Uterus (tissue), 4 donors: ENCODE measurements around the gene IGF1R. TPM values are rescaled to one million over a fixed set of nuclear protein-coding genes. Genes with fewer than 3 reads are reported as not detected.

Source experiments
- DNase-seq, 2 donors: peaks; one replicate each; pipeline ENCODE4 v3.0.0-alpha.2; 2019 to 2020
- H3K27ac ChIP-seq, 2 donors: fragments of 200-600 bp; sonication (generic); 1 replicate in 1 of 2; 2 replicates in 1 of 2; pipeline ENCODE4 v1.5.1; 2016 to 2018
- H3K27me3 ChIP-seq, 2 donors: fragments of 200-600 bp; sonication (generic); one replicate each; pipeline ENCODE4 v1.5.1; 2018 to 2019; ENCODE audit warnings: control low read depth in 1 of 2
- H3K36me3 ChIP-seq, 2 donors: fragments of 200-600 bp; sonication (generic); one replicate each; pipeline ENCODE4 v1.5.1; 2019; ENCODE audit warnings: control low read depth in 1 of 2
- H3K4me1 ChIP-seq, 2 donors: fragments of 200-600 bp; sonication (generic); one replicate each; pipeline ENCODE4 v1.5.1; 2018 to 2019; ENCODE audit warnings: control low read depth in 1 of 2
- H3K4me3 ChIP-seq, 2 donors: fragments of 200-600 bp; sonication (generic); 1 replicate in 1 of 2; 2 replicates in 1 of 2; pipeline ENCODE4 v1.5.1; 2018 to 2019; ENCODE audit warnings: mild to moderate bottlenecking in 1 of 2
- H3K9me3 ChIP-seq, 2 donors: fragments of 200-600 bp; sonication (generic); one replicate each; pipeline ENCODE4 v1.5.1; 2019; ENCODE audit warnings: control low read depth in 1 of 2
- CTCF ChIP-seq, 4 experiments: fragments of 200-600 bp in 2 of 4; fragments of 450-650 bp in 2 of 4; sonication (generic) in 2 of 4; IDR thresholded peaks; one replicate each; pipeline ENCODE4 v1.5.1; 2016 to 2019; ENCODE audit warnings: antibody characterized with exemption in 4 of 4, mild to moderate bottlenecking in 2 of 4, moderate library complexity in 1 of 4
- POLR2A ChIP-seq, 2 donors: fragments of 450-650 bp; IDR thresholded peaks; one replicate each; pipeline ENCODE4 v1.6.1; 2016; ENCODE audit warnings: antibody characterized with exemption in 2 of 2, mild to moderate bottlenecking in 1 of 2, moderate library complexity in 1 of 2
- intact Hi-C: fragments of 100-400 bp; cut with DNase I; formaldehyde crosslinking; loops from one replicate; pipeline ENCODE4 v1.15.1; 2023; ENCODE audit warnings: low total_unique reads
- total RNA-seq, 4 donors: library from RNA; depleted of rRNA in 3 of 4; stranded (reverse); fragments of >200 nt in 3 of 4; gene quantifications; one replicate each; pipeline versions ENCODE4 v1.1.0 to v1.2.4, GENCODE V29; 2014 to 2023
- donor health status: DM: yes; HTN: yes; CAD: no.

Gene IGF1R
- total RNA-seq, 4 donors from 2014 or later = 30.0 to 95.2 (median 57.5) TPM

- Histone ChIP-seq H3K36me3 (no peaks in the 10 kb centered on the region), H3K27me3 (no peaks in the 10 kb centered on the region), H3K9me3 (no peaks in the 10 kb centered on the region), H3K4me1 (peaks cover 10 to 14% of the 10 kb centered on the region in 2 donors), H3K27ac (no peak overlapping the region), H3K4me3 (no peak overlapping the region)
- DNase-seq = no peak
- intact Hi-C loops = no loop called here
- no peak for TF ChIP-seq POLR2A (IDR thresholded peaks at IDR 0.05)
- TF ChIP-seq CTCF (IDR thresholded peaks at IDR 0.05) = no peak
Measured at GRCh38 chr15:98719137-98719740, 70.9 kb downstream of the IGF1R start.

- no peaks in the 10 kb centered on the region for H3K9me3 ChIP-seq
- H3K27ac ChIP-seq = no peak overlapping the region
- no peak overlapping the region for H3K4me3 ChIP-seq
- no peak for TF ChIP-seq CTCF (IDR thresholded peaks at IDR 0.05)
- TF ChIP-seq POLR2A (IDR thresholded peaks at IDR 0.05) = no peak
- H3K36me3 ChIP-seq = no peaks in the 10 kb centered on the region
- intact Hi-C loops = no loop called here
- peak in 1 of 2 donors; percentile 1 for DNase-seq
- peaks cover 6 to 7% of the 10 kb centered on the region in 2 donors for H3K4me1 ChIP-seq
- no peaks in the 10 kb centered on the region for H3K27me3 ChIP-seq
Measured at GRCh38 chr15:98720031-98720430, 71.7 kb downstream of the IGF1R start.

GRCh38 chr15:98720577-98721565 lies 72.5 kb downstream of the IGF1R start:
- Histone ChIP-seq H3K36me3 (no peaks in the 10 kb centered on the region), H3K27me3 (no peaks in the 10 kb centered on the region), H3K4me1 (peaks cover 0 to 7% of the 10 kb centered on the region in 2 donors), H3K9me3 (no peaks in the 10 kb centered on the region), H3K27ac (no peak overlapping the region), H3K4me3 (no peak overlapping the region)
- TF ChIP-seq CTCF (IDR thresholded peaks at IDR 0.05) = no peak
- no peak for TF ChIP-seq POLR2A (IDR thresholded peaks at IDR 0.05)
- intact Hi-C loops = no loop called here
- no peak for DNase-seq

GRCh38 chr15:98722209-98722608 lies 73.9 kb downstream of the IGF1R start:
- H3K27ac ChIP-seq = no peak overlapping the region
- no peak for DNase-seq
- H3K36me3 ChIP-seq = no peaks in the 10 kb centered on the region
- H3K4me3 ChIP-seq = no peak overlapping the region
- no peaks in the 10 kb centered on the region for H3K9me3 ChIP-seq
- H3K27me3 ChIP-seq = no peaks in the 10 kb centered on the region
- peaks cover 0 to 7% of the 10 kb centered on the region in 2 donors for H3K4me1 ChIP-seq
- intact Hi-C loops = no loop called here
- TF ChIP-seq CTCF (IDR thresholded peaks at IDR 0.05) = no peak
- no peak for TF ChIP-seq POLR2A (IDR thresholded peaks at IDR 0.05)

- Histone ChIP-seq H3K36me3 (no peaks in the 10 kb centered on the region), H3K27ac (no peak overlapping the region), H3K9me3 (no peaks in the 10 kb centered on the region), H3K27me3 (no peaks in the 10 kb centered on the region), H3K4me3 (no peak overlapping the region), H3K4me1 (peaks cover 0 to 7% of the 10 kb centered on the region in 2 donors)
- DNase-seq = no peak
- intact Hi-C loops = no loop called here
- TF ChIP-seq CTCF (IDR thresholded peaks at IDR 0.05) = no peak
- TF ChIP-seq POLR2A (IDR thresholded peaks at IDR 0.05) = no peak
Measured at GRCh38 chr15:98722645-98723044, 74.3 kb downstream of the IGF1R start.
